ENCODE measurements around the gene GHRL.

The GHRL gene

GRCh38 chr3:10255835-10256234, 36.9 kb downstream of the GHRL start:
- H3K27me3 ChIP-seq, result no peaks in the 10 kb centered on the region
- H3K27ac ChIP-seq, result no peak overlapping the region
- H3K4me3 ChIP-seq, result no peak overlapping the region
- H3K36me3 ChIP-seq, result peaks cover 98% of the 10 kb centered on the region
- peaks cover 99% of the 10 kb centered on the region for H4K20me1 ChIP-seq
- no peaks in the 10 kb centered on the region for H3K9me3 ChIP-seq
- peaks cover 20% of the 10 kb centered on the region for H3K4me1 ChIP-seq
- H3K9ac ChIP-seq, result no peak overlapping the region
- no peak for TF ChIP-seq Cebpa-rat (IDR thresholded peaks at IDR 0.05)
- no peak overlapping the region for H3K4me2 ChIP-seq

- Histone ChIP-seq H3K4me1 (peaks cover 32% of the 10 kb centered on the region), H3K27me3 (no peaks in the 10 kb centered on the region), H3K36me3 (peaks cover 78% of the 10 kb centered on the region), H3K4me3 (no peak overlapping the region), H3K9ac (no peak overlapping the region), H4K20me1 (peaks cover 97% of the 10 kb centered on the region), H3K9me3 (no peaks in the 10 kb centered on the region), H3K27ac (no peak overlapping the region), H3K4me2 (0 out of 2 replicates have a peak overlapping the region, but pooled peaks have one; percentile 0)
- TF ChIP-seq Cebpa-rat (IDR thresholded peaks at IDR 0.05), result no peak
Measured at GRCh38 chr3:10253731-10254130, 39.0 kb downstream of the GHRL start.

- H3K27ac ChIP-seq, result peak overlapping the region; percentile 97; the same call in 1 of the 2 replicates
- H3K4me1 ChIP-seq, result peaks cover 40% of the 10 kb centered on the region
- H3K4me3 ChIP-seq, result peak overlapping the region; percentile 83
- peaks cover 69% of the 10 kb centered on the region for H4K20me1 ChIP-seq
- H3K4me2 ChIP-seq, result peak overlapping the region; percentile 83
- TF ChIP-seq Cebpa-rat (IDR thresholded peaks at IDR 0.05), result no peak
- no peaks in the 10 kb centered on the region for H3K27me3 ChIP-seq
- peaks cover 52% of the 10 kb centered on the region for H3K36me3 ChIP-seq
- peaks cover 6% of the 10 kb centered on the region for H3K9me3 ChIP-seq
- H3K9ac ChIP-seq, result 0 out of 2 replicates have a peak overlapping the region, but pooled peaks have one; percentile 97
Measured at GRCh38 chr3:10251006-10251405, 41.7 kb downstream of the GHRL start.

- Histone ChIP-seq H3K36me3 (peaks cover 50% of the 10 kb centered on the region), H3K9ac (peak overlapping the region; percentile 97), H3K4me2 (peak overlapping the region; percentile 83), H3K4me3 (peak overlapping the region; percentile 83), H3K9me3 (peaks cover 18% of the 10 kb centered on the region), H3K27me3 (no peaks in the 10 kb centered on the region), H3K27ac (peak overlapping the region; percentile 97), H3K4me1 (peaks cover 40% of the 10 kb centered on the region), H4K20me1 (peaks cover 58% of the 10 kb centered on the region)
- no peak for TF ChIP-seq Cebpa-rat (IDR thresholded peaks at IDR 0.05)
Measured at GRCh38 chr3:10249833-10250232, 42.9 kb downstream of the GHRL start.

GRCh38 chr3:10248984-10249748, 43.6 kb downstream of the GHRL start:
- Histone ChIP-seq H3K27ac (peak overlapping the region; percentile 97), H4K20me1 (peaks cover 52% of the 10 kb centered on the region)

GRCh38 chr3:10248184-10248983, 44.4 kb downstream of the GHRL start, which contains the start of gene TATDN2:
Gene TATDN2 (plus strand): TSS chr3:10248459. CDS start chr3:10249201, 742 bp downstream.
- Histone ChIP-seq H3K9ac (peak within 1 kb of the TSS; percentile 97), H3K9me3 (peaks cover 26% of the 10 kb centered on the region), H4K20me1 (peaks cover 44% of the 10 kb centered on the region), H3K4me3 (peak within 1 kb of the TSS; percentile 83), H3K27ac (peak within 1 kb of the TSS; percentile 97), H3K27me3 (no peaks in the 10 kb centered on the region), H3K36me3 (peaks cover 44% of the 10 kb centered on the region), H3K4me1 (peaks cover 30% of the 10 kb centered on the region), H3K4me2 (peak within 1 kb of the TSS; percentile 83)
- TF ChIP-seq Cebpa-rat (IDR thresholded peaks at IDR 0.05), result no peak

More at GRCh38 chr3:10248984-10249748, 43.6 kb downstream of the GHRL start:
- H3K36me3 ChIP-seq, result peaks cover 51% of the 10 kb centered on the region
- H3K27me3 ChIP-seq, result no peaks in the 10 kb centered on the region
- H3K4me2 ChIP-seq, result peak overlapping the region; percentile 83
- peak overlapping the region; percentile 83 for H3K4me3 ChIP-seq
- peaks cover 25% of the 10 kb centered on the region for H3K9me3 ChIP-seq
- no peak for TF ChIP-seq Cebpa-rat (IDR thresholded peaks at IDR 0.05)
- H3K9ac ChIP-seq, result peak overlapping the region; percentile 97
- peaks cover 36% of the 10 kb centered on the region for H3K4me1 ChIP-seq

GRCh38 chr3:10247679-10248183, 45.0 kb downstream of the GHRL start:
- TF ChIP-seq Cebpa-rat (IDR thresholded peaks at IDR 0.05), result no peak
- peak overlapping the region; percentile 97 for H3K9ac ChIP-seq
- peaks cover 26% of the 10 kb centered on the region for H3K9me3 ChIP-seq
- no peaks in the 10 kb centered on the region for H3K27me3 ChIP-seq
- H3K36me3 ChIP-seq, result peaks cover 37% of the 10 kb centered on the region
- H3K4me2 ChIP-seq, result peak overlapping the region; percentile 83
- H4K20me1 ChIP-seq, result peaks cover 37% of the 10 kb centered on the region
- H3K27ac ChIP-seq, result peak overlapping the region; percentile 97
- H3K4me3 ChIP-seq, result peak overlapping the region; percentile 83
- peaks cover 31% of the 10 kb centered on the region for H3K4me1 ChIP-seq

- Histone ChIP-seq H3K4me1 (peaks cover 34% of the 10 kb centered on the region), H3K36me3 (peaks cover 17% of the 10 kb centered on the region; the same call in 1 of the 2 replicates), H3K9ac (no peak overlapping the region), H4K20me1 (peaks cover 12% of the 10 kb centered on the region), H3K4me3 (no peak overlapping the region), H3K27ac (no peak overlapping the region), H3K9me3 (peaks cover 26% of the 10 kb centered on the region), H3K27me3 (no peaks in the 10 kb centered on the region), H3K4me2 (no peak overlapping the region)
- TF ChIP-seq Cebpa-rat (IDR thresholded peaks at IDR 0.05), result no peak
Measured at GRCh38 chr3:10245081-10245712, 47.5 kb downstream of the GHRL start.

- H3K27ac ChIP-seq, result no peak overlapping the region
- H3K9ac ChIP-seq, result no peak overlapping the region
- peaks cover 20% of the 10 kb centered on the region for H3K36me3 ChIP-seq
- H3K4me2 ChIP-seq, result no peak overlapping the region
- TF ChIP-seq Cebpa-rat (IDR thresholded peaks at IDR 0.05), result peak; percentile 27; the same call in 1 of the 2 replicates
- H3K4me1 ChIP-seq, result peaks cover 28% of the 10 kb centered on the region
- H3K27me3 ChIP-seq, result no peaks in the 10 kb centered on the region
- H3K9me3 ChIP-seq, result peaks cover 26% of the 10 kb centered on the region
- H3K4me3 ChIP-seq, result no peak overlapping the region
- H4K20me1 ChIP-seq, result peaks cover under 1% of the 10 kb centered on the region; the same call in 1 of the 2 replicates
Measured at GRCh38 chr3:10244009-10244408, 48.7 kb downstream of the GHRL start.

All from BLaER1 (cell line).